Skin of body (tissue), 3 donors: ENCODE data around the gene RAB39B. TPM values are rescaled to one million over a fixed set of nuclear protein-coding genes. Genes with fewer than 3 reads are reported as not detected.

Experiments used
- DNase-seq: peaks from one replicate; lab custom pipeline; 2025; lab: John Stamatoyannopoulos, UW
- small RNA-seq: library from RNA; depleted of rRNA; stranded (forward); fragments of <200 nt; gene quantifications from one replicate; pipeline ENCODE3, GENCODE V24; 2014; ENCODE audit warnings: low replicate concordance
- total RNA-seq: library from RNA; depleted of rRNA; stranded (reverse); fragments of >200 nt; gene quantifications from one replicate; pipeline ENCODE4 v1.2.3, GENCODE V29; 2014

RAB39B gene
- total RNA-seq, 1 donor from 2014 or later: 0.30 TPM

- DNase-seq: peak; percentile 29
Observed at GRCh38 chrX:155215443-155216178, 48.7 kb downstream of the RAB39B start.

GRCh38 chrX:155213731-155214130, 50.6 kb downstream of the RAB39B start:
- DNase-seq: no peak

DNA sequence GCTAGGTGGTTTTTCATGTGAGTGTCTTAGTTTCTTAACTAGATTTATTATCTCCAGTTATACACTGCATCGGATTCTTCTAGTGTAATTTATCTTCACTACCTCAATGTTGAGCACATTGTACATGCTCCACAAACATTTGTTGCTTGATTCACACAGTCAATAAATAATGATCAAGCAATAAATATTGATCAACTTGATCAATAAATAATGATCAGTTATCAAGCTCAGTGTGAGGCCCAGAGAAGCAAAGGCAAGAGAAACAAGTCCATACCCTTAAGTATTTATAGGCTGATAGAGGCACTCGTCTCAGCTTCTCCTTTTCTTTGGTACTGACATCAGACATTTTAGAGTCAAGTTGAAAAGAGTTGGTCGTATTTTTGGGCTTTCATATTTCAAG, 53.1 kb downstream of the RAB39B start:
- DNase-seq: no peak

Small RNA genes within 50 kb of the gene (small RNA-seq; reads per million reads assigned to genes)
- gene AC234781.4: not detected

Other genes with a start within 250 kb of the RAB39B start
- gene F8, start 241.8 kb downstream of the RAB39B start, total RNA-seq: 3.1 TPM
- gene FUNDC2, start 237.6 kb downstream of the RAB39B start, total RNA-seq: 32.3 TPM
- 6.1 TPM for gene CMC4, start 193.4 kb downstream of the RAB39B start, total RNA-seq
- 15.7 TPM for gene MTCP1, start 193.4 kb downstream of the RAB39B start, total RNA-seq
- 12.1 TPM for gene BRCC3, start 193.0 kb downstream of the RAB39B start, total RNA-seq
- gene VBP1, start 48.0 kb downstream of the RAB39B start, total RNA-seq: 46.5 TPM
- gene CLIC2, start 70.1 kb upstream of the RAB39B start, total RNA-seq: 11.0 TPM
- gene F8A2, start 117.6 kb upstream of the RAB39B start, total RNA-seq: not detected
- 1.7 TPM for gene F8A3, start 194.1 kb upstream of the RAB39B start, total RNA-seq